ENCODE measurements around the gene FAM229A. TPM values are rescaled to one million over a fixed set of nuclear protein-coding genes. Genes with fewer than 3 reads are reported as not detected.

FAM229A gene
- total and polyA plus RNA-seq, 4 donors, result 1.1 to 15.5 (median 9.8) TPM

- peak overlapping the region; percentile 67 for H3K4me3 ChIP-seq (ENCODE audit: low read depth, low read length)
- no peak for DNase-seq (ENCODE audit: low read depth in 4 of 6, low spot score in 6 of 6)
- 10% methylated on average over 2 of the region's 8 CpGs for WGBS (ENCODE audit: insufficient coverage)
- H3K4me1 ChIP-seq (ENCODE audit: control insufficient read depth, insufficient read depth, low read length), result peaks cover 39% of the 10 kb centered on the region
- no peaks in the 10 kb centered on the region for H3K9me3 ChIP-seq (ENCODE audit: control insufficient read depth, insufficient read depth, low read length)
- peak overlapping the region; percentile 88 for H3K27ac ChIP-seq (ENCODE audit: low read depth, low read length)
- no peaks in the 10 kb centered on the region for H3K27me3 ChIP-seq (ENCODE audit: control insufficient read depth, insufficient read depth, low read length)
- H3K36me3 ChIP-seq (ENCODE audit: control insufficient read depth, insufficient read depth, low read length), result peaks cover 9% of the 10 kb centered on the region
These were observed 10.0 kb downstream of the FAM229A start for GRCh38 chr1:32352239-32352745.

- H3K27me3 ChIP-seq (ENCODE audit: control insufficient read depth, insufficient read depth, low read length), result no peaks in the 10 kb centered on the region
- WGBS (ENCODE audit: insufficient coverage), result 0% methylated on average over 69 of the region's 75 CpGs
- H3K9me3 ChIP-seq (ENCODE audit: control insufficient read depth, insufficient read depth, low read length), result no peaks in the 10 kb centered on the region
- peaks cover 9% of the 10 kb centered on the region for H3K36me3 ChIP-seq (ENCODE audit: control insufficient read depth, insufficient read depth, low read length)
- H3K27ac ChIP-seq (ENCODE audit: low read depth, low read length), result peak overlapping the region; percentile 88
- peak; percentile 74 to 99 (median 93) for DNase-seq (ENCODE audit: low read depth in 4 of 6, low spot score in 6 of 6)
- H3K4me1 ChIP-seq (ENCODE audit: control insufficient read depth, insufficient read depth, low read length), result peaks cover 34% of the 10 kb centered on the region
- peak overlapping the region; percentile 67 for H3K4me3 ChIP-seq (ENCODE audit: low read depth, low read length)
These were observed 10.7 kb downstream of the FAM229A start for GRCh38 chr1:32351399-32352238.

- Histone ChIP-seq H3K27ac (ENCODE audit: low read depth, low read length) (peak overlapping the region; percentile 88), H3K27me3 (ENCODE audit: control insufficient read depth, insufficient read depth, low read length) (no peaks in the 10 kb centered on the region), H3K4me1 (ENCODE audit: control insufficient read depth, insufficient read depth, low read length) (peaks cover 34% of the 10 kb centered on the region), H3K4me3 (ENCODE audit: low read depth, low read length) (peak overlapping the region; percentile 67), H3K36me3 (ENCODE audit: control insufficient read depth, insufficient read depth, low read length) (peaks cover 9% of the 10 kb centered on the region), H3K9me3 (ENCODE audit: control insufficient read depth, insufficient read depth, low read length) (no peaks in the 10 kb centered on the region)
- DNase-seq (ENCODE audit: low read depth in 4 of 6, low spot score in 6 of 6), result peak in 1 of 6 donors; percentile 56
- WGBS (ENCODE audit: insufficient coverage), result 12% methylated on average over 23 of the region's 28 CpGs
These were observed 11.4 kb downstream of the FAM229A start for GRCh38 chr1:32350785-32351398.

GRCh38 chr1:32349211-32349708 is 13.0 kb downstream of the FAM229A start:
- H3K4me3 ChIP-seq (ENCODE audit: low read depth, low read length), result no peak overlapping the region
- no peaks in the 10 kb centered on the region for H3K27me3 ChIP-seq (ENCODE audit: control insufficient read depth, insufficient read depth, low read length)
- peak in 1 of 6 donors; percentile 38 for DNase-seq (ENCODE audit: low read depth in 4 of 6, low spot score in 6 of 6)
- H3K9me3 ChIP-seq (ENCODE audit: control insufficient read depth, insufficient read depth, low read length), result no peaks in the 10 kb centered on the region
- WGBS (ENCODE audit: insufficient coverage), result 71% methylated on average over 7 of the region's 8 CpGs
- H3K4me1 ChIP-seq (ENCODE audit: control insufficient read depth, insufficient read depth, low read length), result peaks cover 33% of the 10 kb centered on the region
- peaks cover 6% of the 10 kb centered on the region for H3K36me3 ChIP-seq (ENCODE audit: control insufficient read depth, insufficient read depth, low read length)
- no peak overlapping the region for H3K27ac ChIP-seq (ENCODE audit: low read depth, low read length)

- 85% methylated on average over 8 of the region's 9 CpGs for WGBS (ENCODE audit: insufficient coverage)
- DNase-seq (ENCODE audit: low read depth in 4 of 6, low spot score in 6 of 6), result no peak
- H3K27ac ChIP-seq (ENCODE audit: low read depth, low read length), result no peak overlapping the region
These were observed 15.6 kb downstream of the FAM229A start for GRCh38 chr1:32346532-32347157.

GRCh38 chr1:32345289-32345827 is 16.9 kb downstream of the FAM229A start:
- Histone ChIP-seq H3K27me3 (ENCODE audit: control insufficient read depth, insufficient read depth, low read length) (no peaks in the 10 kb centered on the region), H3K4me1 (ENCODE audit: control insufficient read depth, insufficient read depth, low read length) (peaks cover 12% of the 10 kb centered on the region), H3K9me3 (ENCODE audit: control insufficient read depth, insufficient read depth, low read length) (no peaks in the 10 kb centered on the region), H3K27ac (ENCODE audit: low read depth, low read length) (no peak overlapping the region), H3K4me3 (ENCODE audit: low read depth, low read length) (no peak overlapping the region), H3K36me3 (ENCODE audit: control insufficient read depth, insufficient read depth, low read length) (no peaks in the 10 kb centered on the region)
- WGBS (ENCODE audit: insufficient coverage), result 47% methylated on average over 7 of the region's 8 CpGs
- no peak for DNase-seq (ENCODE audit: low read depth in 4 of 6, low spot score in 6 of 6)

More at GRCh38 chr1:32346532-32347157, 15.6 kb downstream of the FAM229A start:
- Histone ChIP-seq H3K4me3 (ENCODE audit: low read depth, low read length) (no peak overlapping the region), H3K4me1 (ENCODE audit: control insufficient read depth, insufficient read depth, low read length) (peaks cover 9% of the 10 kb centered on the region), H3K36me3 (ENCODE audit: control insufficient read depth, insufficient read depth, low read length) (no peaks in the 10 kb centered on the region), H3K27me3 (ENCODE audit: control insufficient read depth, insufficient read depth, low read length) (no peaks in the 10 kb centered on the region), H3K9me3 (ENCODE audit: control insufficient read depth, insufficient read depth, low read length) (no peaks in the 10 kb centered on the region)

- Histone ChIP-seq H3K9me3 (ENCODE audit: control insufficient read depth, insufficient read depth, low read length) (no peaks in the 10 kb centered on the region), H3K4me3 (ENCODE audit: low read depth, low read length) (no peak overlapping the region), H3K27me3 (ENCODE audit: control insufficient read depth, insufficient read depth, low read length) (no peaks in the 10 kb centered on the region), H3K36me3 (ENCODE audit: control insufficient read depth, insufficient read depth, low read length) (no peaks in the 10 kb centered on the region), H3K4me1 (ENCODE audit: control insufficient read depth, insufficient read depth, low read length) (peaks cover 38% of the 10 kb centered on the region), H3K27ac (ENCODE audit: low read depth, low read length) (no peak overlapping the region)
- WGBS (ENCODE audit: insufficient coverage), result 95% methylated on average over 9 of the region's 10 CpGs
- DNase-seq (ENCODE audit: low read depth in 4 of 6, low spot score in 6 of 6), result no peak
These were observed 19.6 kb downstream of the FAM229A start for GRCh38 chr1:32342704-32343103.

GRCh38 chr1:32341971-32342370 is 20.3 kb downstream of the FAM229A start:
- H3K36me3 ChIP-seq (ENCODE audit: control insufficient read depth, insufficient read depth, low read length), result peaks cover 1% of the 10 kb centered on the region
- H3K9me3 ChIP-seq (ENCODE audit: control insufficient read depth, insufficient read depth, low read length), result no peaks in the 10 kb centered on the region
- no peak overlapping the region for H3K4me3 ChIP-seq (ENCODE audit: low read depth, low read length)
- peaks cover 45% of the 10 kb centered on the region for H3K4me1 ChIP-seq (ENCODE audit: control insufficient read depth, insufficient read depth, low read length)
- H3K27me3 ChIP-seq (ENCODE audit: control insufficient read depth, insufficient read depth, low read length), result no peaks in the 10 kb centered on the region
- 92% methylated on average over 3 of the region's 5 CpGs for WGBS (ENCODE audit: insufficient coverage)
- no peak overlapping the region for H3K27ac ChIP-seq (ENCODE audit: low read depth, low read length)
- no peak for DNase-seq (ENCODE audit: low read depth in 4 of 6, low spot score in 6 of 6)

GRCh38 chr1:32341186-32341757 is 21.0 kb downstream of the FAM229A start:
- Histone ChIP-seq H3K4me1 (ENCODE audit: control insufficient read depth, insufficient read depth, low read length) (peaks cover 52% of the 10 kb centered on the region), H3K27ac (ENCODE audit: low read depth, low read length) (no peak overlapping the region), H3K4me3 (ENCODE audit: low read depth, low read length) (no peak overlapping the region), H3K36me3 (ENCODE audit: control insufficient read depth, insufficient read depth, low read length) (peaks cover 2% of the 10 kb centered on the region), H3K27me3 (ENCODE audit: control insufficient read depth, insufficient read depth, low read length) (no peaks in the 10 kb centered on the region), H3K9me3 (ENCODE audit: control insufficient read depth, insufficient read depth, low read length) (no peaks in the 10 kb centered on the region)
- WGBS (ENCODE audit: insufficient coverage), result 59% methylated on average over 10 of the region's 11 CpGs
- DNase-seq (ENCODE audit: low read depth in 4 of 6, low spot score in 6 of 6), result no peak

Measured in spinal cord (tissue), 10 donors.